Endothelial cell of umbilical vein (primary cell): ENCODE results near the gene OLFML2A. TPM values are rescaled to one million over a fixed set of nuclear protein-coding genes. Genes with fewer than 3 reads are reported as not detected.

Source experiments
- BruUV-seq: library from RNA; stranded (reverse); fragments of 400-500 nt; replicated peaks from 2 replicates; lab custom pipeline; 2021; lab: Mats Ljungman, UMichigan
- CTCF ChIA-PET: fragments of 300-600, 350-600 bp; sonication (Branson Sonifier 250); formaldehyde crosslinking; loops from one replicate; lab custom pipeline; 2021; ENCODE audit warnings: antibody characterized with exemption, inconsistent platforms; lab: Charles Lee
- POLR2A ChIA-PET: fragments of 300-600, 350-600 bp; sonication (Branson Sonifier 250); formaldehyde crosslinking; loops from one replicate; lab custom pipeline; 2021; ENCODE audit warnings: antibody characterized with exemption, inconsistent platforms; lab: Charles Lee
- DNase-seq: peaks from one replicate; pipeline ENCODE4 v3.0.0-alpha.2; 2011; ENCODE audit warnings: low read depth, low spot score
- FAIRE-seq: peaks from 2 replicates; lab custom pipeline; 2011; peaks lifted over from hg19 to GRCh38; lab: Jason Lieb, UNC
- H2AFZ ChIP-seq: 2 replicates; pipeline ENCODE4 v1.6.0; 2012; ENCODE audit warnings: low read depth, low read length, control low read depth, inconsistent platforms
- H3K27ac ChIP-seq: 2 replicates; pipeline ENCODE4 v1.5.1; 2011; ENCODE audit warnings: low read depth, mild to moderate bottlenecking, control low read depth, low read length, moderate library complexity; ENCODE audit not compliant: insufficient read depth
- H3K27me3 ChIP-seq, 2 experiments: 2 replicates each; pipeline versions ENCODE4 v1.6.0 to v1.6.1; 2011; ENCODE audit warnings: low read length in 2 of 2, mixed read lengths in 1 of 2; ENCODE audit not compliant: control insufficient read depth in 2 of 2, insufficient read depth in 2 of 2
- H3K36me3 ChIP-seq, 2 experiments: 2 replicates in 1 of 2; 3 replicates in 1 of 2; pipeline ENCODE4 v1.5.1; 2011; ENCODE audit warnings: low read length in 2 of 2, mild to moderate bottlenecking in 1 of 2, moderate library complexity in 1 of 2; ENCODE audit not compliant: control insufficient read depth in 2 of 2, insufficient read depth in 2 of 2; ENCODE audit errors: extremely low read depth in 1 of 2
- H3K4me1 ChIP-seq: 3 replicates; pipeline ENCODE4 v1.5.1; 2011; ENCODE audit warnings: mild to moderate bottlenecking, low read length; ENCODE audit not compliant: control insufficient read depth, insufficient read depth; ENCODE audit errors: extremely low read depth
- H3K4me2 ChIP-seq: 2 replicates; pipeline ENCODE4 v1.6.1; 2011; ENCODE audit warnings: low read length, control low read depth, mixed read lengths; ENCODE audit not compliant: insufficient read depth
- H3K4me3 ChIP-seq, 3 experiments: fragments of 200-600 bp in 1 of 3; sonication (generic), shearing (Covaris generic) in 1 of 3; replicated peaks in 1 of 3; 2 replicates each; pipeline ENCODE4 v1.5.1; 2011 to 2016; ENCODE audit warnings: control low read depth in 3 of 3, low read length in 3 of 3, mild to moderate bottlenecking in 2 of 3, inconsistent platforms in 1 of 3, low read depth in 1 of 3, moderate library complexity in 1 of 3; ENCODE audit not compliant: insufficient read depth in 1 of 3
- H3K79me2 ChIP-seq: 2 replicates; pipeline ENCODE4 v1.6.0; 2012; ENCODE audit warnings: low read length, inconsistent platforms; ENCODE audit not compliant: control insufficient read depth, insufficient read depth
- H3K9ac ChIP-seq: replicated peaks from 2 replicates; pipeline ENCODE3; 2011; ENCODE audit warnings: low read length, control low read depth; ENCODE audit not compliant: insufficient read depth; ENCODE audit errors: extremely low read depth
- H3K9me1 ChIP-seq: replicated peaks from 3 replicates; pipeline ENCODE4 v1.6.0; 2011; ENCODE audit warnings: mild to moderate bottlenecking, low read length; ENCODE audit not compliant: control insufficient read depth, insufficient read depth; ENCODE audit errors: extremely low read depth
- H3K9me3 ChIP-seq: replicated peaks from 2 replicates; pipeline ENCODE4 v1.5.1; 2012; ENCODE audit warnings: low read length, inconsistent platforms; ENCODE audit not compliant: control insufficient read depth, insufficient read depth
- H4K20me1 ChIP-seq: replicated peaks from 2 replicates; pipeline ENCODE3; 2011; ENCODE audit warnings: mild to moderate bottlenecking, low read length; ENCODE audit not compliant: control insufficient read depth, insufficient read depth; ENCODE audit errors: extremely low read depth
- EZH2 ChIP-seq: IDR thresholded peaks from 2 replicates; pipeline ENCODE4 v1.6.1; 2012; ENCODE audit warnings: borderline replicate concordance, low read depth, mild to moderate bottlenecking, moderate library complexity, low read length, inconsistent platforms; ENCODE audit not compliant: severe bottlenecking
- FOS ChIP-seq: IDR thresholded peaks from 2 replicates; pipeline ENCODE4 v1.6.1; 2011; ENCODE audit warnings: mild to moderate bottlenecking, low read length, moderate library complexity, borderline replicate concordance; ENCODE audit not compliant: insufficient read depth
- GATA2 ChIP-seq: IDR thresholded peaks from 2 replicates; pipeline ENCODE4 v1.7.0; 2011; ENCODE audit warnings: low read depth, mild to moderate bottlenecking, moderate library complexity, mixed read lengths, low read length; ENCODE audit not compliant: insufficient read length, insufficient read depth
- JUN ChIP-seq: IDR thresholded peaks from 2 replicates; pipeline ENCODE4 v1.6.1; 2011; ENCODE audit warnings: borderline replicate concordance, low read depth; ENCODE audit not compliant: insufficient read length, insufficient read depth
- MYC ChIP-seq: IDR thresholded peaks from one replicate; pipeline ENCODE4 v1.6.1; 2011; ENCODE audit warnings: mild to moderate bottlenecking, low read depth, low read length
- POLR2A ChIP-seq: IDR thresholded peaks from 2 replicates; pipeline ENCODE4 v1.6.1; 2012; ENCODE audit warnings: low read depth, mild to moderate bottlenecking, control low read depth, low read length
- POLR2AphosphoS5 ChIP-seq: IDR thresholded peaks from 2 replicates; pipeline ENCODE4 v1.6.1; 2012; ENCODE audit warnings: low read depth, mild to moderate bottlenecking, control low read depth, low read length, moderate library complexity; ENCODE audit not compliant: insufficient read depth
- dilution Hi-C: fragments of 300-500 bp; cut with MboI; formaldehyde crosslinking; loops from one replicate; pipeline ENCODE4 v1.15.0; 2019; ENCODE audit warnings: low sequenced_read_pairs; ENCODE audit not compliant: extremely low pct_ligation_motif_present
- intact Hi-C: fragments of 100-400 bp; cut with micrococcal nuclease; formaldehyde crosslinking; loops from one replicate; pipeline ENCODE4 v1.10.0; 2022
- polyA plus RNA-seq, 4 experiments: library from polyadenylated mRNA; depleted of rRNA in 3 of 4; stranded (reverse) in 3 of 4; unstranded in 1 of 4; fragments of >200 nt; gene quantifications; 2 replicates each; pipeline versions ENCODE4 v1.2.1 to v1.2.3, GENCODE V29; 2011 to 2012; ENCODE audit warnings: missing spikeins in 1 of 4
- total RNA-seq: library from RNA; stranded (reverse); gene quantifications from 2 replicates; pipeline ENCODE4 v1.2.3, GENCODE V29; 2021
- TF ChIP-seq, protein P1 (sequence below), 2 donors: IDR thresholded peaks; 1 replicate in 1 of 2; 2 replicates in 1 of 2; pipeline ENCODE4 v1.5.1; 2011; ENCODE audit warnings: low read length in 2 of 2, mild to moderate bottlenecking in 2 of 2, moderate library complexity in 2 of 2, control low read depth in 1 of 2, inconsistent platforms in 1 of 2, low read depth in 1 of 2; ENCODE audit not compliant: insufficient read depth in 1 of 2; ENCODE audit errors: extremely low read depth in 1 of 2
- TF ChIP-seq, protein P2 (sequence below): IDR thresholded peaks from 2 replicates; pipeline ENCODE4 v1.6.1; 2011; ENCODE audit not compliant: insufficient read depth, insufficient read length

OLFML2A gene
- total and polyA plus RNA-seq, 2 donors (not counting 3 experiments of a cell fraction or from before 2014, with no cell fraction given) = 0.92 to 1.1 TPM

DNA sequence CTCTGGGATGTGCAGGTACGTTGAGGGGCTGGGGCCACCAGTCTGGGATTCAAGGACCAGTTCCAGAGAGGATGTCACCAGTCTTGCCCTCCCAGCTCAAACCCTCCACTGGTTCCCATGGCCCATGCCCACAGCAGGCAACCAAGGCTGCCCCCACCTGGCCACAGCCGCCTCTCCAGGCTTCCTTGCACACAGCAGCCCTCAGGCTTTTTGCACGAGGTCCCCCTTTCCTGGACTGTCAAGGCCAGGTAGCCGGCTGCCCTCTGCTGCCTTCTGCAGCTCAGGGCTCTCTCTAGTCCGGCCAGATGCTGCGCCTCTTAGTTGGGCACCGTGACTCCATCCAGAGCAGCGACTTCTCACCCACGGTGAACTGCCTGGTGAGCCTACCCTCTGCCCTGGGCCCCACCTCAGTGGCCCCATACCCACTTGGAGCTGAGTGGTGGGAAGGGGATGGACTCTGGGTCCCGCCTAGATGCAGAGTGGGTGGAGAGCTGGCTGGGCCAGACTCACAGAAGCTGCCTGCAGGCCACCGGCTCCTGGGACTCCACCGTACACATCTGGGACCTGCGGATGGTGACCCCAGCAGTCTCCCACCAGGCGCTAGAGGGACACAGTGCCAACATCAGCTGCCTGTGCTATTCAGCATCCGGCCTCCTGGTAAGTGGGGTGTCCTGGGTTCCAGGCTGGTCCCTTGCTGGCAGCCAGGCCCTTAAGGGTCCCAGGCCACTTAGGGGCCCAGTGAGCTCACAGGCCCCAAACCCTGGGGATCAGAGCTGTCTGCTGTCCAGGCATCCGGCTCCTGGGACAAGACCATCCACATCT lies 79.2 kb downstream of the OLFML2A start:
- Histone ChIP-seq H2AFZ (no peak overlapping the region), H3K4me1 (peaks cover 18% of the 10 kb centered on the region), H3K79me2 (peaks cover 28% of the 10 kb centered on the region), H3K9ac (no peak overlapping the region), H3K9me3 (no peaks in the 10 kb centered on the region), H3K36me3 (peaks cover 18 to 39% of the 10 kb centered on the region in 2 experiments), H3K27ac (no peak overlapping the region), H3K4me3 (no peak overlapping the region), H3K27me3 (no peaks in the 10 kb centered on the region), H4K20me1 (peaks cover 8% of the 10 kb centered on the region), H3K4me2 (no peak overlapping the region), H3K9me1 (no peaks in the 10 kb centered on the region)
- no TSS peak for BruUV-seq
- intact Hi-C loops = no loop called here
- DNase-seq (no peak), FAIRE-seq (peak; percentile 62)
- dilution Hi-C loops = no loop called here
- ChIA-PET CTCF (interaction anchor here (0.6 to 15.1 kb wide), 11 partner anchors 10 to 382 kb away, joined by 3 to 967 read pairs (median 4); partner anchors contain the start of genes NR6A1 and OLFML2A), POLR2A (interaction anchor here (0.6 to 1.6 kb wide), 2 partner anchors 81 to 219 kb away, joined by 5 to 6 read pairs; no protein-coding TSS in a partner anchor)
- TF ChIP-seq, protein P1, sequence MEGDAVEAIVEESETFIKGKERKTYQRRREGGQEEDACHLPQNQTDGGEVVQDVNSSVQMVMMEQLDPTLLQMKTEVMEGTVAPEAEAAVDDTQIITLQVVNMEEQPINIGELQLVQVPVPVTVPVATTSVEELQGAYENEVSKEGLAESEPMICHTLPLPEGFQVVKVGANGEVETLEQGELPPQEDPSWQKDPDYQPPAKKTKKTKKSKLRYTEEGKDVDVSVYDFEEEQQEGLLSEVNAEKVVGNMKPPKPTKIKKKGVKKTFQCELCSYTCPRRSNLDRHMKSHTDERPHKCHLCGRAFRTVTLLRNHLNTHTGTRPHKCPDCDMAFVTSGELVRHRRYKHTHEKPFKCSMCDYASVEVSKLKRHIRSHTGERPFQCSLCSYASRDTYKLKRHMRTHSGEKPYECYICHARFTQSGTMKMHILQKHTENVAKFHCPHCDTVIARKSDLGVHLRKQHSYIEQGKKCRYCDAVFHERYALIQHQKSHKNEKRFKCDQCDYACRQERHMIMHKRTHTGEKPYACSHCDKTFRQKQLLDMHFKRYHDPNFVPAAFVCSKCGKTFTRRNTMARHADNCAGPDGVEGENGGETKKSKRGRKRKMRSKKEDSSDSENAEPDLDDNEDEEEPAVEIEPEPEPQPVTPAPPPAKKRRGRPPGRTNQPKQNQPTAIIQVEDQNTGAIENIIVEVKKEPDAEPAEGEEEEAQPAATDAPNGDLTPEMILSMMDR (IDR thresholded peaks at IDR 0.05; ENCODE audit: extremely low read depth in 1 of 2, insufficient read depth in 1 of 2, low read depth in 1 of 2, low read length in 2 of 2) = peak in 1 of 2 donors; percentile 64
- TF ChIP-seq JUN = no peak
- no peak for TF ChIP-seq FOS
- no peak for TF ChIP-seq EZH2
- TF ChIP-seq MYC = no peak
- TF ChIP-seq POLR2A = peak; percentile 16
- no peak for TF ChIP-seq GATA2
- TF ChIP-seq POLR2AphosphoS5 = no peak
- TF ChIP-seq, protein P2, sequence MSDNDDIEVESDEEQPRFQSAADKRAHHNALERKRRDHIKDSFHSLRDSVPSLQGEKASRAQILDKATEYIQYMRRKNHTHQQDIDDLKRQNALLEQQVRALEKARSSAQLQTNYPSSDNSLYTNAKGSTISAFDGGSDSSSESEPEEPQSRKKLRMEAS = no peak
